ENCODE results near the gene ANKS1B. TPM values are rescaled to one million over a fixed set of nuclear protein-coding genes. Genes with fewer than 3 reads are reported as not detected.

ANKS1B gene
- total RNA-seq, 4 donors from 2014 or later, result 16.6 to 62.6 (median 40.2) TPM

GRCh38 chr12:98807187-98807586 lies 1177.5 kb downstream of the ANKS1B start:
- TF ChIP-seq, protein P1, sequence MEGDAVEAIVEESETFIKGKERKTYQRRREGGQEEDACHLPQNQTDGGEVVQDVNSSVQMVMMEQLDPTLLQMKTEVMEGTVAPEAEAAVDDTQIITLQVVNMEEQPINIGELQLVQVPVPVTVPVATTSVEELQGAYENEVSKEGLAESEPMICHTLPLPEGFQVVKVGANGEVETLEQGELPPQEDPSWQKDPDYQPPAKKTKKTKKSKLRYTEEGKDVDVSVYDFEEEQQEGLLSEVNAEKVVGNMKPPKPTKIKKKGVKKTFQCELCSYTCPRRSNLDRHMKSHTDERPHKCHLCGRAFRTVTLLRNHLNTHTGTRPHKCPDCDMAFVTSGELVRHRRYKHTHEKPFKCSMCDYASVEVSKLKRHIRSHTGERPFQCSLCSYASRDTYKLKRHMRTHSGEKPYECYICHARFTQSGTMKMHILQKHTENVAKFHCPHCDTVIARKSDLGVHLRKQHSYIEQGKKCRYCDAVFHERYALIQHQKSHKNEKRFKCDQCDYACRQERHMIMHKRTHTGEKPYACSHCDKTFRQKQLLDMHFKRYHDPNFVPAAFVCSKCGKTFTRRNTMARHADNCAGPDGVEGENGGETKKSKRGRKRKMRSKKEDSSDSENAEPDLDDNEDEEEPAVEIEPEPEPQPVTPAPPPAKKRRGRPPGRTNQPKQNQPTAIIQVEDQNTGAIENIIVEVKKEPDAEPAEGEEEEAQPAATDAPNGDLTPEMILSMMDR (IDR thresholded peaks at IDR 0.05), result no peak
- no peak for TF ChIP-seq POLR2A (IDR thresholded peaks at IDR 0.05)

GRCh38 chr12:98803468-98804209 lies 1181.1 kb downstream of the ANKS1B start:
- Histone ChIP-seq H3K36me3 (no peaks in the 10 kb centered on the region), H3K4me1 (no peaks in the 10 kb centered on the region), H3K27ac (no peak overlapping the region), H3K27me3 (no peaks in the 10 kb centered on the region), H3K4me3 (no peak overlapping the region), H3K9me3 (no peaks in the 10 kb centered on the region)
- intact Hi-C loops (cut with DNase I; ENCODE audit: low total_unique reads), result no loop called here
- no peak for DNase-seq
- no peak for TF ChIP-seq POLR2A (IDR thresholded peaks at IDR 0.05)
- TF ChIP-seq, protein P1 (IDR thresholded peaks at IDR 0.05), result no peak

More at GRCh38 chr12:98807187-98807586, 1177.5 kb downstream of the ANKS1B start:
- no peaks in the 10 kb centered on the region for H3K27me3 ChIP-seq
- DNase-seq, result no peak
- H3K27ac ChIP-seq, result no peak overlapping the region
- H3K4me3 ChIP-seq, result no peak overlapping the region
- intact Hi-C loops (cut with DNase I; ENCODE audit: low total_unique reads), result no loop called here
- H3K9me3 ChIP-seq, result no peaks in the 10 kb centered on the region
- no peaks in the 10 kb centered on the region for H3K36me3 ChIP-seq
- H3K4me1 ChIP-seq, result no peaks in the 10 kb centered on the region

- intact Hi-C loops (cut with DNase I; ENCODE audit: low total_unique reads), result no loop called here
- no peaks in the 10 kb centered on the region for H3K9me3 ChIP-seq
- H3K27me3 ChIP-seq, result no peaks in the 10 kb centered on the region
- H3K36me3 ChIP-seq, result no peaks in the 10 kb centered on the region
- H3K4me3 ChIP-seq, result no peak overlapping the region
- DNase-seq, result no peak
- no peak for TF ChIP-seq POLR2A (IDR thresholded peaks at IDR 0.05)
- TF ChIP-seq, protein P1 (IDR thresholded peaks at IDR 0.05), result no peak
- no peak overlapping the region for H3K27ac ChIP-seq
- H3K4me1 ChIP-seq, result no peaks in the 10 kb centered on the region
Observed at GRCh38 chr12:98799822-98800221, 1184.9 kb downstream of the ANKS1B start.

- no peak for DNase-seq
- Histone ChIP-seq H3K4me3 (no peak overlapping the region), H3K36me3 (no peaks in the 10 kb centered on the region), H3K4me1 (no peaks in the 10 kb centered on the region), H3K9me3 (no peaks in the 10 kb centered on the region), H3K27me3 (no peaks in the 10 kb centered on the region), H3K27ac (no peak overlapping the region)
- no peak for TF ChIP-seq POLR2A (IDR thresholded peaks at IDR 0.05)
- TF ChIP-seq, protein P1 (IDR thresholded peaks at IDR 0.05), result no peak
- intact Hi-C loops (cut with DNase I; ENCODE audit: low total_unique reads), result no loop called here
Observed at GRCh38 chr12:98799146-98799810, 1185.5 kb downstream of the ANKS1B start.

DNA sequence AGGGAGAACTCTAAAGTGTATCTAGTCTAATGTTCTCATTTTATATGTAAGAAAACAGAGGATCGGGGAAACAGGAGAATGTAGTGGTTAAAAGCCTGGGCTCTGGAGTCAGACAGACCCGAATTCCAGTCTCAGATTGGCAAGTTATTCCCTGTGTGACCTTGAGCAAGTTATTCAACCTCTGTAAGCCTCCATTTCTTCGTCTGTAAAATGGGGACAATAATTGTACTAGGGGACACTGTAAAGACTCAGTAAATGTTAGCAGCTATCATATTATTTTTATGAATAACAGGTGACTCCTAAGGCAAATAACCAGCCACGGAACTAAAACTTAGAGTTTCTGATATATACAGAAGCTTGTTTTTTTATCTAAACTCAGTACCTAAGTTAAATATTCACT lies 1187.5 kb downstream of the ANKS1B start:
- H3K9me3 ChIP-seq, result no peaks in the 10 kb centered on the region
- H3K4me1 ChIP-seq, result no peaks in the 10 kb centered on the region
- no peak overlapping the region for H3K4me3 ChIP-seq
- no peaks in the 10 kb centered on the region for H3K36me3 ChIP-seq
- H3K27ac ChIP-seq, result no peak overlapping the region
- intact Hi-C loops (cut with DNase I; ENCODE audit: low total_unique reads), result no loop called here
- H3K27me3 ChIP-seq, result no peaks in the 10 kb centered on the region
- DNase-seq, result no peak
- TF ChIP-seq POLR2A (IDR thresholded peaks at IDR 0.05), result no peak
- TF ChIP-seq, protein P1 (IDR thresholded peaks at IDR 0.05), result no peak
